B cell (primary cell): Measurements from ENCODE around the gene DUSP16. TPM values are rescaled to one million over a fixed set of nuclear protein-coding genes. Genes with fewer than 3 reads are reported as not detected.
"Not testable (repeated sequence)": the region's sequence is repeated elsewhere in the genome, so short reads cannot be mapped to it uniquely, and the experiment has no call there.

Source experiments
- ATAC-seq: fragments of 200-7000 bp; cut with Tn5 transposase; one replicate; pipeline ENCODE4 v1.10.0; 2021; ENCODE audit warnings: low read depth, mild to moderate bottlenecking, moderate number of reproducible peaks, moderate library complexity
- CTCF ChIA-PET: fragments of 350-600 bp; sonication (Branson Sonifier 250); formaldehyde crosslinking; loops from one replicate; lab custom pipeline; 2021; ENCODE audit warnings: antibody characterized with exemption, inconsistent platforms; lab: Charles Lee
- POLR2A ChIA-PET: fragments of 350-600 bp; sonication (Branson Sonifier 250); formaldehyde crosslinking; loops from one replicate; lab custom pipeline; 2021; ENCODE audit warnings: antibody characterized with exemption; lab: Charles Lee
- DNase-seq: peaks from one replicate; pipeline ENCODE4 v3.0.0; 2013
- H2AFZ ChIP-seq: 2 replicates; pipeline ENCODE4 v1.6.1; 2012; ENCODE audit warnings: mild to moderate bottlenecking, low read depth, low read length; ENCODE audit not compliant: insufficient read depth, poor library complexity, severe bottlenecking
- H3K27ac ChIP-seq, 2 donors: 1 replicate in 1 of 2; 2 replicates in 1 of 2; pipeline ENCODE4 v1.5.1; 2012 to 2013; ENCODE audit warnings: low read length in 2 of 2, mild to moderate bottlenecking in 2 of 2, moderate library complexity in 1 of 2
- H3K27me3 ChIP-seq, 4 experiments: fragments of 200-600 bp in 1 of 4; sonication (generic) in 1 of 4; replicated peaks in 1 of 4; 1 replicate in 2 of 4; 2 replicates in 2 of 4; pipeline versions ENCODE4 v1.6.1 to v1.7.0; 2013 to 2016; ENCODE audit warnings: low read length in 3 of 4, mild to moderate bottlenecking in 2 of 4, mixed read lengths in 1 of 4, moderate library complexity in 1 of 4; ENCODE audit not compliant: insufficient read depth in 4 of 4, control insufficient read depth in 3 of 4; ENCODE audit errors: control extremely low read depth in 1 of 4
- H3K36me3 ChIP-seq, 2 experiments: replicated peaks in 1 of 2; 1 replicate in 1 of 2; 2 replicates in 1 of 2; pipeline versions ENCODE4 v1.6.1 to v1.7.1; 2013; ENCODE audit warnings: low read length in 1 of 2; ENCODE audit not compliant: insufficient read depth in 2 of 2, control insufficient read depth in 1 of 2; ENCODE audit errors: control extremely low read depth in 1 of 2, extremely low read depth in 1 of 2
- H3K4me1 ChIP-seq, 2 donors: fragments of 200-600 bp in 1 of 2; sonication (generic) in 1 of 2; 1 replicate in 1 of 2; 2 replicates in 1 of 2; pipeline versions ENCODE4 v1.5.1 to v1.6.1; 2013 to 2017; ENCODE audit warnings: low read length in 2 of 2; ENCODE audit not compliant: control insufficient read depth in 2 of 2, insufficient read depth in 2 of 2
- H3K4me2 ChIP-seq: replicated peaks from 2 replicates; pipeline ENCODE3; 2012; ENCODE audit warnings: mild to moderate bottlenecking, low read depth, low read length; ENCODE audit not compliant: poor library complexity, severe bottlenecking
- H3K4me3 ChIP-seq, 5 experiments: fragments of 200-600 bp in 1 of 5; sonication (generic) in 1 of 5; 1 replicate in 3 of 5; 2 replicates in 2 of 5; pipeline versions ENCODE4 v1.5.1 to v1.7.0; 2011 to 2016; ENCODE audit warnings: low read length in 4 of 5, mild to moderate bottlenecking in 4 of 5, low read depth in 2 of 5, control low read depth in 1 of 5, moderate library complexity in 1 of 5; ENCODE audit not compliant: insufficient read depth in 1 of 5; ENCODE audit errors: control extremely low read depth in 1 of 5, extremely low read depth in 1 of 5
- H3K79me2 ChIP-seq: fragments of 200-600 bp; sonication (generic); one replicate; pipeline ENCODE4 v1.6.0; 2016; ENCODE audit warnings: low read length; ENCODE audit not compliant: control insufficient read depth, insufficient read depth
- H3K9ac ChIP-seq: fragments of 200-600 bp; sonication (generic); 2 replicates; pipeline ENCODE4 v1.6.1; 2017; ENCODE audit warnings: mild to moderate bottlenecking, low read length, moderate library complexity
- H3K9me3 ChIP-seq, 3 donors: one replicate each; pipeline versions ENCODE4 v1.6.1 to v1.7.1; 2013; ENCODE audit warnings: low read length in 2 of 3; ENCODE audit not compliant: control insufficient read depth in 2 of 3, insufficient read depth in 1 of 3; ENCODE audit errors: control extremely low read depth in 1 of 3
- H4K20me1 ChIP-seq: 2 replicates; pipeline ENCODE4 v1.6.0; 2012; ENCODE audit warnings: mild to moderate bottlenecking, low read length; ENCODE audit not compliant: insufficient read depth, control insufficient read depth, poor library complexity, severe bottlenecking
- H3K27ac Mint-ChIP-seq: one replicate; pipeline ENCODE4 v1.8.0; 2021; ENCODE audit warnings: mixed read lengths
- H3K27me3 Mint-ChIP-seq: one replicate; pipeline ENCODE4 v1.8.0; 2021; ENCODE audit warnings: mixed read lengths
- H3K4me1 Mint-ChIP-seq: one replicate; pipeline ENCODE4 v1.8.0; 2021; ENCODE audit warnings: mixed read lengths
- H3K4me3 Mint-ChIP-seq: one replicate; pipeline ENCODE4 v1.8.0; 2021; ENCODE audit warnings: mixed read lengths
- H3K9me3 Mint-ChIP-seq: one replicate; pipeline ENCODE4 v1.8.0; 2022; ENCODE audit warnings: mixed read lengths; ENCODE audit not compliant: insufficient read depth
- CTCF ChIP-seq: fragments of 200-600 bp; IDR thresholded peaks from one replicate; pipeline ENCODE4 v1.8.0; 2022; ENCODE audit warnings: antibody characterized with exemption, mild to moderate bottlenecking
- EZH2 ChIP-seq: IDR thresholded peaks from 2 replicates; pipeline ENCODE4 v1.6.1; 2012; ENCODE audit warnings: borderline replicate concordance, low read depth, mild to moderate bottlenecking, moderate library complexity, low read length; ENCODE audit not compliant: insufficient read depth, poor library complexity, severe bottlenecking
- WGBS: methylation state at CpG from one replicate; pipeline ENCODE4 v1.1.5; 2013; ENCODE audit warnings: missing lambda C conversion rate; ENCODE audit not compliant: insufficient coverage; 5-methylcytosine and 5-hydroxymethylcytosine counted together
- intact Hi-C: fragments of 100-400 bp; cut with micrococcal nuclease; formaldehyde crosslinking; loops from one replicate; pipeline ENCODE4 v1.10.0; 2022
- polyA plus RNA-seq: library from polyadenylated mRNA; depleted of rRNA; stranded (reverse); fragments of >200 nt; gene quantifications from 2 replicates; pipeline ENCODE4 v1.2.3, GENCODE V29; 2012
- total RNA-seq, 2 donors: library from RNA; stranded (reverse); fragments of 120-200 nt in 1 of 2; gene quantifications; 1 replicate in 1 of 2; 2 replicates in 1 of 2; pipeline versions ENCODE4 v1.2.3 to v1.2.4, GENCODE V29; 2013 to 2022

Gene DUSP16
- total and polyA plus RNA-seq, 2 donors (not counting 1 experiment from before 2014, with no cell fraction given): 0.37 to 5.6 TPM

GRCh38 chr12:12577786-12578185 lies 15.1 kb upstream of the DUSP16 start:
- ChIA-PET POLR2A (no interaction called here), CTCF (interaction anchor here (1.4 kb wide), 1 partner anchor 10 kb away, joined by 3 read pairs; no protein-coding TSS in a partner anchor)
- Histone ChIP-seq H3K4me3 (no peak overlapping the region), H3K9ac (no peak overlapping the region), H3K36me3 (no peaks in the 10 kb centered on the region), H4K20me1 (no peaks in the 10 kb centered on the region), H3K27ac (no peak overlapping the region), H3K27me3 (no peaks in the 10 kb centered on the region), H3K9me3 (no peaks in the 10 kb centered on the region), H3K4me1 (peaks cover 0 to 3% of the 10 kb centered on the region in 2 donors), H2AFZ (no peak overlapping the region), H3K4me2 (no peak overlapping the region), H3K79me2 (no peaks in the 10 kb centered on the region)
- intact Hi-C loops: no loop called here
- H3K9me3 Mint-ChIP-seq: no peaks in the 10 kb centered on the region
- no peak overlapping the region for H3K4me3 Mint-ChIP-seq
- H3K27me3 Mint-ChIP-seq: no peaks in the 10 kb centered on the region
- WGBS: 86% methylated on average over 2 of the region's 3 CpGs
- no peak for DNase-seq
- TF ChIP-seq EZH2: no peak
- no peak for TF ChIP-seq CTCF
- ATAC-seq: no peak
- H3K4me1 Mint-ChIP-seq: peaks cover 8% of the 10 kb centered on the region
- H3K27ac Mint-ChIP-seq: no peak overlapping the region

GRCh38 chr12:12572659-12573058 lies 10.0 kb upstream of the DUSP16 start:
- Histone ChIP-seq H3K79me2 (no peaks in the 10 kb centered on the region), H3K4me2 (no peak overlapping the region), H3K36me3 (no peaks in the 10 kb centered on the region), H2AFZ (no peak overlapping the region), H3K9me3 (no peaks in the 10 kb centered on the region), H3K27ac (no peak overlapping the region), H3K9ac (no peak overlapping the region), H3K4me1 (no peaks in the 10 kb centered on the region), H3K4me3 (no peak overlapping the region), H3K27me3 (no peaks in the 10 kb centered on the region), H4K20me1 (no peaks in the 10 kb centered on the region)
- Mint-ChIP-seq H3K4me1 (no peaks in the 10 kb centered on the region), H3K27me3 (peaks cover 6% of the 10 kb centered on the region), H3K27ac (no peak overlapping the region), H3K9me3 (no peaks in the 10 kb centered on the region), H3K4me3 (no peak overlapping the region)
- CTCF ChIA-PET: interaction anchor here (1.1 to 1.2 kb wide), 2 partner anchors 8 to 196 kb away, joined by 3 to 6 read pairs; no protein-coding TSS in a partner anchor
- POLR2A ChIA-PET: no interaction called here
- no peak for DNase-seq
- intact Hi-C loops: no loop called here
- no peak for ATAC-seq
- TF ChIP-seq CTCF (no peak), EZH2 (no peak)
- WGBS: 100% methylated on average over 1 of the region's 3 CpGs

- POLR2A ChIA-PET, H3K27ac ChIP-seq, H4K20me1 ChIP-seq, H3K4me3 ChIP-seq, H3K79me2 ChIP-seq, H3K4me2 ChIP-seq, ATAC-seq, H3K9me3 ChIP-seq, intact Hi-C loops, H3K9ac ChIP-seq, H3K27ac Mint-ChIP-seq, H3K4me3 Mint-ChIP-seq, DNase-seq, H3K9me3 Mint-ChIP-seq, H3K27me3 ChIP-seq, H3K36me3 ChIP-seq, CTCF ChIA-PET, H2AFZ ChIP-seq, H3K27me3 Mint-ChIP-seq: not testable (repeated sequence)
- H3K4me1 Mint-ChIP-seq: peaks cover 16% of the 10 kb centered on the region
- peaks cover 11% of the 10 kb centered on the region in 2 donors for H3K4me1 ChIP-seq
- WGBS: no CpG with 5 or more reads among the region's 32 CpGs
Measured at GRCh38 chr12:12565971-12566370, 3.3 kb upstream of the DUSP16 start.
